Keratinocyte (primary cell): Measurements from ENCODE around the gene ASB15. TPM values are rescaled to one million over a fixed set of nuclear protein-coding genes. Genes with fewer than 3 reads are reported as not detected.

Source experiments
- DNase-seq: peaks from one replicate; pipeline ENCODE4 v3.0.0-alpha.2; 2011; ENCODE audit warnings: low read depth, missing footprints, low spot score
- FAIRE-seq: peaks from 2 replicates; lab custom pipeline; 2011; peaks lifted over from hg19 to GRCh38; lab: Jason Lieb, UNC
- H2AFZ ChIP-seq: 2 replicates; pipeline ENCODE4 v1.6.0; 2012; ENCODE audit warnings: low read length, control low read depth, inconsistent platforms; ENCODE audit not compliant: control insufficient read depth
- H3K27ac ChIP-seq: 2 replicates; pipeline ENCODE4 v1.5.1; 2011; ENCODE audit warnings: low read length; ENCODE audit not compliant: control insufficient read depth, insufficient read depth
- H3K27me3 ChIP-seq: 3 replicates; pipeline ENCODE4 v1.6.0; 2011; ENCODE audit warnings: low read length; ENCODE audit not compliant: control insufficient read depth, insufficient read depth; ENCODE audit errors: extremely low read depth
- H3K36me3 ChIP-seq, 2 experiments: 2 replicates in 1 of 2; 3 replicates in 1 of 2; pipeline ENCODE4 v1.5.1; 2011; ENCODE audit warnings: low read length in 2 of 2, mild to moderate bottlenecking in 1 of 2; ENCODE audit not compliant: control insufficient read depth in 2 of 2, insufficient read depth in 2 of 2; ENCODE audit errors: extremely low read depth in 1 of 2
- H3K4me1 ChIP-seq: 3 replicates; pipeline ENCODE4 v1.5.1; 2011; ENCODE audit warnings: low read length; ENCODE audit not compliant: control insufficient read depth, insufficient read depth; ENCODE audit errors: extremely low read depth
- H3K4me2 ChIP-seq: 3 replicates; pipeline ENCODE4 v1.6.0; 2011; ENCODE audit warnings: low read depth, low read length; ENCODE audit not compliant: control insufficient read depth, insufficient read depth; ENCODE audit errors: extremely low read depth
- H3K4me3 ChIP-seq, 3 experiments: fragments of 200-600 bp in 1 of 3; sonication (generic) in 1 of 3; 2 replicates in 2 of 3; 3 replicates in 1 of 3; pipeline ENCODE4 v1.5.1; 2011 to 2016; ENCODE audit warnings: low read length in 3 of 3, mild to moderate bottlenecking in 3 of 3, control low read depth in 2 of 3, inconsistent platforms in 1 of 3, low read depth in 1 of 3, mixed read lengths in 1 of 3, mixed run types in 1 of 3, moderate library complexity in 1 of 3; ENCODE audit not compliant: control insufficient read depth in 2 of 3, insufficient read depth in 2 of 3; ENCODE audit errors: extremely low read depth in 1 of 3
- H3K79me2 ChIP-seq: 2 replicates; pipeline ENCODE4 v1.6.0; 2012; ENCODE audit warnings: low read length; ENCODE audit not compliant: control insufficient read depth, insufficient read depth
- H3K9ac ChIP-seq: 3 replicates; pipeline ENCODE4 v1.6.0; 2011; ENCODE audit warnings: low read length; ENCODE audit not compliant: control insufficient read depth, insufficient read depth; ENCODE audit errors: extremely low read depth
- H3K9me1 ChIP-seq: 3 replicates; pipeline ENCODE4 v1.6.0; 2011; ENCODE audit warnings: low read length; ENCODE audit not compliant: control insufficient read depth, insufficient read depth; ENCODE audit errors: extremely low read depth
- H3K9me3 ChIP-seq: 2 replicates; pipeline ENCODE4 v1.5.1; 2012; ENCODE audit warnings: low read depth, low read length; ENCODE audit not compliant: control insufficient read depth
- H4K20me1 ChIP-seq: 3 replicates; pipeline ENCODE4 v1.6.0; 2011; ENCODE audit warnings: low read length; ENCODE audit not compliant: control insufficient read depth, insufficient read depth; ENCODE audit errors: extremely low read depth
- CTCF ChIP-seq, 3 experiments: IDR thresholded peaks in 1 of 3; conservative IDR thresholded peaks in 1 of 3; optimal IDR thresholded peaks in 1 of 3; 2 replicates in 2 of 3; 3 replicates in 1 of 3; pipeline versions ENCODE3 to v1.5.1; 2011; ENCODE audit warnings: low read length in 3 of 3, mild to moderate bottlenecking in 3 of 3, moderate library complexity in 2 of 3, control low read depth in 1 of 3, inconsistent platforms in 1 of 3; ENCODE audit not compliant: insufficient read depth in 2 of 3; ENCODE audit errors: extremely low read depth in 1 of 3
- EZH2 ChIP-seq: IDR thresholded peaks from one replicate; pipeline ENCODE4 v1.6.1; 2012; ENCODE audit warnings: inconsistent platforms, mild to moderate bottlenecking, low read length, moderate library complexity
- dilution Hi-C: fragments of 300-500 bp; cut with MboI; formaldehyde crosslinking; loops from one replicate; pipeline ENCODE4 v1.7.0; 2020; ENCODE audit warnings: low sequenced_read_pairs; ENCODE audit not compliant: extremely low pct_ligation_motif_present
- polyA plus RNA-seq, 5 experiments: library from polyadenylated mRNA; depleted of rRNA in 3 of 5; stranded (reverse) in 3 of 5; stranded (forward) in 1 of 5; unstranded in 1 of 5; fragments of >200 nt; gene quantifications; 1 replicate in 1 of 5; 2 replicates in 3 of 5; 3 replicates in 1 of 5; pipeline versions ENCODE4 v1.2.1 to v1.2.3, GENCODE V29; 2011 to 2012; ENCODE audit warnings: missing spikeins in 2 of 5, low read depth in 1 of 5, low replicate concordance in 1 of 5

ASB15 gene
- polyA plus RNA-seq, 1 donor (not counting 4 experiments of a cell fraction or from before 2014, with no cell fraction given) = not detected

GRCh38 chr7:123588376-123588775 lies 13.2 kb upstream of the ASB15 start:
- Histone ChIP-seq H3K4me3 (no peak overlapping the region), H4K20me1 (no peaks in the 10 kb centered on the region), H2AFZ (no peak overlapping the region), H3K9me1 (no peaks in the 10 kb centered on the region), H3K79me2 (no peaks in the 10 kb centered on the region), H3K27ac (no peak overlapping the region), H3K36me3 (no peaks in the 10 kb centered on the region), H3K27me3 (no peaks in the 10 kb centered on the region), H3K4me1 (no peaks in the 10 kb centered on the region), H3K4me2 (no peak overlapping the region), H3K9me3 (no peaks in the 10 kb centered on the region), H3K9ac (no peak overlapping the region)
- dilution Hi-C loops = no loop called here
- DNase-seq (no peak), FAIRE-seq (no peak)
- TF ChIP-seq EZH2 = no peak
- TF ChIP-seq CTCF (optimal IDR thresholded peaks at IDR 0.05 in 1 of 3, IDR thresholded peaks at IDR 0.05 in 1 of 3, conservative IDR thresholded peaks at IDR 0.05 in 1 of 3; ENCODE audit: extremely low read depth in 1 of 3, insufficient read depth in 2 of 3, low read length in 3 of 3) = no peak

GRCh38 chr7:123594813-123595241 lies 6.8 kb upstream of the ASB15 start:
- H2AFZ ChIP-seq = no peak overlapping the region
- dilution Hi-C loops = no loop called here
- DNase-seq = no peak

DNA sequence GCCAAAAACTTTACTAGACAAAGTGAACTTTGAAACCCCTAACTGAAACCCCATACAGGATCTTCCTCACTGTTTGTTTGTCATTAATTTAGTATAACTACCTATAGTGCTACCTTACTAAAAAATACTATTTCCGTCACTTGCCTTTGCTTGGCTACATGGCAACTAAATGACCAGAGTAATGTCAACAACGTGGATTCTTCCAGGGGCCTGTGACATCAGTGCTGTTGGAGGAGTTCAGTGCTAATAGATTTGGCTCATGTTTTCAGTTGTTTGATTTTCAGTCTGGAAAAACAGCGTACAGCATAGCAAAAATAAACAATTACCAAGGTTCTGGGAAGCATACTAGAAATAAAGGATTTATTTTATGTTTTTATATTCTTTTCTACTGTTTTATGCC lies 3.0 kb upstream of the ASB15 start:
- no peaks in the 10 kb centered on the region for H3K27me3 ChIP-seq
- no peaks in the 10 kb centered on the region for H3K9me1 ChIP-seq
- FAIRE-seq = no peak
- H3K9me3 ChIP-seq = no peaks in the 10 kb centered on the region
- H3K4me3 ChIP-seq = no peak overlapping the region
- dilution Hi-C loops = no loop called here
- H3K79me2 ChIP-seq = no peaks in the 10 kb centered on the region
- no peaks in the 10 kb centered on the region for H3K4me1 ChIP-seq
- DNase-seq = no peak
- H2AFZ ChIP-seq = no peak overlapping the region
- H3K36me3 ChIP-seq = no peaks in the 10 kb centered on the region
- no peak overlapping the region for H3K27ac ChIP-seq
- TF ChIP-seq EZH2 = no peak
- no peak overlapping the region for H3K9ac ChIP-seq
- H4K20me1 ChIP-seq = no peaks in the 10 kb centered on the region
- H3K4me2 ChIP-seq = no peak overlapping the region

More at GRCh38 chr7:123594813-123595241, 6.8 kb upstream of the ASB15 start:
- Histone ChIP-seq H3K4me1 (no peaks in the 10 kb centered on the region), H3K9me3 (no peaks in the 10 kb centered on the region), H3K79me2 (no peaks in the 10 kb centered on the region), H3K4me2 (no peak overlapping the region), H3K4me3 (no peak overlapping the region), H3K27ac (no peak overlapping the region), H3K9ac (no peak overlapping the region), H3K9me1 (no peaks in the 10 kb centered on the region), H4K20me1 (no peaks in the 10 kb centered on the region), H3K27me3 (no peaks in the 10 kb centered on the region), H3K36me3 (no peaks in the 10 kb centered on the region)
- FAIRE-seq = no peak
- TF ChIP-seq EZH2 = no peak
